Loucy (cell line): ENCODE data around the gene BLTP1.

Source experiments
- H2AFZ ChIP-seq: fragments of 200-600 bp; sonication (generic); 2 replicates; pipeline ENCODE4 v1.6.0; 2016; ENCODE audit warnings: antibody characterized with exemption, mild to moderate bottlenecking, low read length, moderate library complexity
- H3F3A ChIP-seq: fragments of 200-600 bp; 2 replicates; pipeline ENCODE4 v1.6.0; 2016; ENCODE audit warnings: antibody characterized with exemption, low read depth, mild to moderate bottlenecking
- H3K27me3 ChIP-seq: fragments of 200-600 bp; sonication (generic); 2 replicates; pipeline ENCODE4 v1.6.1; 2014; ENCODE audit warnings: low read length, mild to moderate bottlenecking; ENCODE audit not compliant: insufficient read depth, poor library complexity, severe bottlenecking
- H3K36me3 ChIP-seq: fragments of 200-600 bp; sonication (generic); 2 replicates; pipeline ENCODE4 v1.6.1; 2016; ENCODE audit warnings: low read length; ENCODE audit not compliant: insufficient read depth
- H3K4me1 ChIP-seq: fragments of 200-600 bp; sonication (generic); 2 replicates; pipeline ENCODE4 v1.5.1; 2014; ENCODE audit warnings: low read length, mild to moderate bottlenecking; ENCODE audit not compliant: insufficient read depth, poor library complexity, severe bottlenecking
- H3K4me2 ChIP-seq: fragments of 200-600 bp; sonication (generic); 2 replicates; pipeline ENCODE4 v1.6.0; 2014; ENCODE audit warnings: antibody characterized with exemption, low read length, low read depth, mild to moderate bottlenecking; ENCODE audit not compliant: poor library complexity, severe bottlenecking
- H3K4me3 ChIP-seq: fragments of 200-600 bp; sonication (generic); 2 replicates; pipeline ENCODE4 v1.5.1; 2014; ENCODE audit warnings: low read length, mild to moderate bottlenecking, mixed read lengths; ENCODE audit not compliant: poor library complexity, severe bottlenecking
- H3K79me2 ChIP-seq: fragments of 200-600 bp; sonication (generic); 2 replicates; pipeline ENCODE4 v1.6.1; 2014; ENCODE audit warnings: low read length; ENCODE audit not compliant: insufficient read depth
- H3K9ac ChIP-seq: fragments of 200-600 bp; sonication (generic); 2 replicates; pipeline ENCODE4 v1.6.0; 2014; ENCODE audit warnings: mild to moderate bottlenecking, low read depth, low read length, moderate library complexity; ENCODE audit not compliant: poor library complexity, severe bottlenecking
- H3K9me2 ChIP-seq: fragments of 200-600 bp; sonication (generic); replicated peaks from 2 replicates; pipeline ENCODE4 v1.6.1; 2016; ENCODE audit warnings: low read depth, low read length, mixed read lengths
- H3K9me3 ChIP-seq: fragments of 200-600 bp; sonication (generic); 2 replicates; pipeline ENCODE4 v1.6.1; 2014; ENCODE audit warnings: mild to moderate bottlenecking, antibody characterized with exemption, low read length, low read depth; ENCODE audit not compliant: insufficient read depth
- H4K20me1 ChIP-seq: fragments of 200-600 bp; sonication (generic); 2 replicates; pipeline ENCODE4 v1.6.0; 2014; ENCODE audit warnings: antibody characterized with exemption, low read length, mild to moderate bottlenecking; ENCODE audit not compliant: insufficient read depth, poor library complexity, severe bottlenecking
- EZH2phosphoT487 ChIP-seq: fragments of 200-600 bp; IDR thresholded peaks from 2 replicates; pipeline ENCODE4 v1.6.1; 2018; ENCODE audit warnings: antibody characterized with exemption, mild to moderate bottlenecking, moderate library complexity, borderline replicate concordance
- TF ChIP-seq, protein P1 (sequence below): fragments of 200-600 bp; sonication (generic); conservative IDR thresholded peaks from 2 replicates; pipeline ENCODE4 v1.5.1; 2014; ENCODE audit warnings: mild to moderate bottlenecking, antibody characterized with exemption, low read length

The BLTP1 gene

DNA sequence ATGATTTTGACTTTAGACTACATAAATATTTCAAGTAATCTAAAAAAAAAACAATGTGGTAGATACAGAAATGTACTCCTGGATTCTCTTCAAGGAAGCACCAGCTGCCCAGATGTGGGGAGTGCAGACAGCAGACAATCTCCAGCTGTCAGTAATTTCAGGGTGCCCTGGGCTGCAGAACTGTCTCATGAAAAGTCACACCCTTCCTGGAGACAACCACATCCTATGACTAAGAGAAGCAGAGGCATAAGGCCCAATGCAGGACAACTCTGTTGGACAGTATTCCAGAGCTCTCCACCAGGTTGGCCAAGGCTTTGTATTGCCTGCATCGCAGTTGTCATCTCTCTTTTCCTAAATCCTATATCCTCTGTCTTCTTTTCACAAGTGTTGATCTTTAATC lies 34.4 kb upstream of the BLTP1 start:
- Histone ChIP-seq H3K36me3 (no peaks in the 10 kb centered on the region), H3K4me3 (no peak overlapping the region), H3K9me3 (no peaks in the 10 kb centered on the region), H3K79me2 (no peaks in the 10 kb centered on the region), H3K9ac (no peak overlapping the region), H3K4me2 (no peak overlapping the region), H3K9me2 (no peaks in the 10 kb centered on the region), H4K20me1 (no peaks in the 10 kb centered on the region), H3K4me1 (no peaks in the 10 kb centered on the region), H3F3A (no peaks in the 10 kb centered on the region), H2AFZ (no peak overlapping the region), H3K27me3 (no peaks in the 10 kb centered on the region)
- TF ChIP-seq, protein P1, sequence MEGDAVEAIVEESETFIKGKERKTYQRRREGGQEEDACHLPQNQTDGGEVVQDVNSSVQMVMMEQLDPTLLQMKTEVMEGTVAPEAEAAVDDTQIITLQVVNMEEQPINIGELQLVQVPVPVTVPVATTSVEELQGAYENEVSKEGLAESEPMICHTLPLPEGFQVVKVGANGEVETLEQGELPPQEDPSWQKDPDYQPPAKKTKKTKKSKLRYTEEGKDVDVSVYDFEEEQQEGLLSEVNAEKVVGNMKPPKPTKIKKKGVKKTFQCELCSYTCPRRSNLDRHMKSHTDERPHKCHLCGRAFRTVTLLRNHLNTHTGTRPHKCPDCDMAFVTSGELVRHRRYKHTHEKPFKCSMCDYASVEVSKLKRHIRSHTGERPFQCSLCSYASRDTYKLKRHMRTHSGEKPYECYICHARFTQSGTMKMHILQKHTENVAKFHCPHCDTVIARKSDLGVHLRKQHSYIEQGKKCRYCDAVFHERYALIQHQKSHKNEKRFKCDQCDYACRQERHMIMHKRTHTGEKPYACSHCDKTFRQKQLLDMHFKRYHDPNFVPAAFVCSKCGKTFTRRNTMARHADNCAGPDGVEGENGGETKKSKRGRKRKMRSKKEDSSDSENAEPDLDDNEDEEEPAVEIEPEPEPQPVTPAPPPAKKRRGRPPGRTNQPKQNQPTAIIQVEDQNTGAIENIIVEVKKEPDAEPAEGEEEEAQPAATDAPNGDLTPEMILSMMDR = no peak
- TF ChIP-seq EZH2phosphoT487 = no peak

DNA sequence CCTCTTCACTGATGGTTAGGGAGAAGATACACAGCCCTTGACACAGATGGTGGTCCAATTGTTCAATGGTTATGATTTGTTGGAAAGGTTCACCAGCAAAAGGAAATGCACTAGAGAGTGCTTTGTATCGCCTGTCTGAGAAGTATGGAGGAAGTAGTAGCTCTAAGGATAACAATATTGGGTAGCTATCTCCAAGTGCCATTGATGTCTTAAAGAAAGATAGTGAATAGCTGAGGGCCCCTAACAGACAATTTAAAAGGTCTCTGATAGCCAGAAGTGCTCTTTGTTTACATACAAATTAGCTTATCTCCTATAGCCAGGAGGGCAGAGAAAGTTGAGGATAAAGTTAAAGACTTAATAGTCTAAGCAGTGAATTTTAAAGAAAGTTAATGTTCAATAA lies 33.9 kb upstream of the BLTP1 start:
- Histone ChIP-seq H4K20me1 (no peaks in the 10 kb centered on the region), H3F3A (no peaks in the 10 kb centered on the region), H3K9ac (no peak overlapping the region), H3K27me3 (no peaks in the 10 kb centered on the region), H3K9me2 (no peaks in the 10 kb centered on the region), H3K9me3 (no peaks in the 10 kb centered on the region), H3K4me2 (no peak overlapping the region), H3K79me2 (no peaks in the 10 kb centered on the region), H2AFZ (no peak overlapping the region), H3K4me3 (no peak overlapping the region), H3K4me1 (no peaks in the 10 kb centered on the region), H3K36me3 (no peaks in the 10 kb centered on the region)
- TF ChIP-seq, protein P1 = no peak
- no peak for TF ChIP-seq EZH2phosphoT487

DNA sequence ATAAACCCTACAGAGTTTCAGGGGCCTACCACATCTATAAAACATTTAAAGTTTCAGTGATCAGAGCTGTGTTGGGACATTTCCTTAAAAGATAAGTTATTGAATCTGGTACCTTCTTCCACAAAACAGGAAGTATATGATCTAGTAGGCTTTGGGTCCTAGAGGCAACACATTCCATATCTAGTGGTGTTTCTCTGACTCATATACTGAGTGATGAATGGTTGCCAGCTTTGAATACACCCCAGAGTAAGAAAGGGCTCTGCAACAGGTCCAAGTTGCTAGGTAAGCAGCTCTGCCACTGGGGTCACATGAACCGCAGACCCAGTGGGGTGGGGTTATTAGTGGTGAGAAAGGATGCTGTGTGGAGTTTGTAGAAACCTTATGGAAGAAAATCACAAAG lies 32.4 kb upstream of the BLTP1 start:
- no peaks in the 10 kb centered on the region for H3K4me1 ChIP-seq
- H3K79me2 ChIP-seq = no peaks in the 10 kb centered on the region
- TF ChIP-seq EZH2phosphoT487 = no peak
- TF ChIP-seq, protein P1 = no peak
- no peak overlapping the region for H3K4me2 ChIP-seq
- H4K20me1 ChIP-seq = no peaks in the 10 kb centered on the region
- no peak overlapping the region for H3K4me3 ChIP-seq
- H3K36me3 ChIP-seq = no peaks in the 10 kb centered on the region
- H3K27me3 ChIP-seq = no peaks in the 10 kb centered on the region
- no peaks in the 10 kb centered on the region for H3K9me3 ChIP-seq
- H2AFZ ChIP-seq = no peak overlapping the region
- no peaks in the 10 kb centered on the region for H3F3A ChIP-seq
- H3K9ac ChIP-seq = no peak overlapping the region
- no peaks in the 10 kb centered on the region for H3K9me2 ChIP-seq
